NCI-H2227 (cell line): Measurements from ENCODE around the gene ARHGEF19.
"Not testable (repeated sequence)": the region's sequence is repeated elsewhere in the genome, so short reads cannot be mapped to it uniquely, and the experiment has no call there.

ENCODE experiments used
- DNase-seq: peaks from one replicate; lab custom pipeline; 2025; ENCODE audit not compliant: unreplicated experiment; lab: John Stamatoyannopoulos, UW

ARHGEF19 gene

GRCh38 chr1:16168144-16168495, 44.3 kb downstream of the ARHGEF19 start:
- not testable (repeated sequence) for DNase-seq

GRCh38 chr1:16167331-16168143, 44.9 kb downstream of the ARHGEF19 start:
- DNase-seq, result peak; percentile 85

GRCh38 chr1:16166117-16166516, 46.3 kb downstream of the ARHGEF19 start:
- no peak for DNase-seq

GRCh38 chr1:16165548-16165947, 46.9 kb downstream of the ARHGEF19 start:
- no peak for DNase-seq

GRCh38 chr1:16165073-16165364, 47.4 kb downstream of the ARHGEF19 start:
- no peak for DNase-seq

- peak; percentile 90 for DNase-seq
These were observed 48.0 kb downstream of the ARHGEF19 start for GRCh38 chr1:16164213-16165072.

GRCh38 chr1:16163608-16164212, 48.7 kb downstream of the ARHGEF19 start:
- DNase-seq, result not testable (repeated sequence)

GRCh38 chr1:16162163-16162822, 50.2 kb downstream of the ARHGEF19 start:
- no peak for DNase-seq

GRCh38 chr1:16161717-16162116, 50.7 kb downstream of the ARHGEF19 start:
- no peak for DNase-seq

GRCh38 chr1:16158993-16159831, 53.2 kb downstream of the ARHGEF19 start:
- no peak for DNase-seq

- no peak for DNase-seq
These were observed 54.4 kb downstream of the ARHGEF19 start for GRCh38 chr1:16158025-16158424.

- no peak for DNase-seq
These were observed 55.5 kb downstream of the ARHGEF19 start for GRCh38 chr1:16156848-16157495.

GRCh38 chr1:16155537-16156410, 56.7 kb downstream of the ARHGEF19 start, which contains the start of gene EPHA2:
EPHA2 (minus strand) TSS chr1:16156069; CDS start chr1:16155932, 137 bp downstream.
- peak; percentile 73 for DNase-seq

- no peak for DNase-seq
These were observed 58.3 kb downstream of the ARHGEF19 start for GRCh38 chr1:16153999-16154673.

GRCh38 chr1:16153096-16153998, 59.1 kb downstream of the ARHGEF19 start:
- no peak for DNase-seq

- no peak for DNase-seq
These were observed 59.9 kb downstream of the ARHGEF19 start for GRCh38 chr1:16152481-16153087.

GRCh38 chr1:16151995-16152384, 60.5 kb downstream of the ARHGEF19 start:
- no peak for DNase-seq
